ENCODE measurements around the gene GPRC5C. TPM values are rescaled to one million over a fixed set of nuclear protein-coding genes. Genes with fewer than 3 reads are reported as not detected.

Gene GPRC5C
- total and polyA plus RNA-seq, 2 of the 13 experiments (the other 11 are each of a cell fraction or from before 2014, with no cell fraction given) = 85.6 to 300 TPM

DNA sequence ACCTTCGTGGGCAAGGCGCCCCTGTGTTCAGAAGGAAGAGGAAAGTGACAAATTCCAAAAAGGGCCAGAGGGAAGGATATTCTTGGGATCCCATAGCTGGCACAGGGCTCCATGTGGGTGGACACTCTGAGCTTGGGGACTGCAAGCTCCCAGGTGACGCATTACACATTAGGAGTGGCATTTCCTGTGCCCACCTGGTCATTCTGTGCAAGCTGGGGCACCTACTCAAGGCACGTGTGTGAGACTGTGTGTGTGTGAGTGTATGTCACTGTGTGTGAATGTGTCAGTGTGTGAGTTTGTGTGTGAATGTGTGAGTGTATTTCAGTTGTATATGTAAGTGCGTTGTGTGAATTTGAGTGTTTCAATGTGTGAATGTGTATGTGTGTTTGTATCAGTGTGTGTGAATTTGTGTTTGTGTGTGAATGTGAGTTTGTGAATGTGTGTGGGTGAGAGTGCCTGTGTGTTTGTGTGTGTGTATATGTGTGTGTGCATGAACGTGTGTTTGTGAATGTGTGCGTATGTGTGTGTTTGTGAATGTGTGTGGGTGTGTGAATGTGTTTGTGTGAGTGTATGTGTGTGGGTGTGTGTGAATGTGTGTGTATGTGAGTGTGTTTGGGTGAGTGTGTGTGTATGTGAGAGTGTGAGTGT is 33.0 kb downstream of the GPRC5C start (continued):
- TF ChIP-seq PRDM15 (CRISPR knock-in tag; IDR thresholded peaks at IDR 0.05) (no peak), NONO (IDR thresholded peaks at IDR 0.05) (peak; percentile 89; the same call in 1 of the 2 replicates), NONO (CRISPR knock-in tag; conservative IDR thresholded peaks at IDR 0.05) (no peak), IKZF1 (IDR thresholded peaks at IDR 0.05) (peak; percentile 99), CREB1 (IDR thresholded peaks at IDR 0.05) (peak; percentile 3; the same call in 1 of the 2 replicates), CREB1 (CRISPR knock-in tag; IDR thresholded peaks at IDR 0.05) (no peak), ATM (IDR thresholded peaks at IDR 0.05; ENCODE audit: borderline replicate concordance) (peak; percentile 32; the same call in 1 of the 2 replicates), ZNF781 (CRISPR knock-in tag; IDR thresholded peaks at IDR 0.05; ENCODE audit: borderline replicate concordance, not compliant biosample characterization) (no peak), NFYB (CRISPR knock-in tag; IDR thresholded peaks at IDR 0.05) (no peak), FOXK2 (IDR thresholded peaks at IDR 0.05) (peak; percentile 53; the same call in 1 of the 2 replicates)
- TF ChIP-seq, protein P1, sequence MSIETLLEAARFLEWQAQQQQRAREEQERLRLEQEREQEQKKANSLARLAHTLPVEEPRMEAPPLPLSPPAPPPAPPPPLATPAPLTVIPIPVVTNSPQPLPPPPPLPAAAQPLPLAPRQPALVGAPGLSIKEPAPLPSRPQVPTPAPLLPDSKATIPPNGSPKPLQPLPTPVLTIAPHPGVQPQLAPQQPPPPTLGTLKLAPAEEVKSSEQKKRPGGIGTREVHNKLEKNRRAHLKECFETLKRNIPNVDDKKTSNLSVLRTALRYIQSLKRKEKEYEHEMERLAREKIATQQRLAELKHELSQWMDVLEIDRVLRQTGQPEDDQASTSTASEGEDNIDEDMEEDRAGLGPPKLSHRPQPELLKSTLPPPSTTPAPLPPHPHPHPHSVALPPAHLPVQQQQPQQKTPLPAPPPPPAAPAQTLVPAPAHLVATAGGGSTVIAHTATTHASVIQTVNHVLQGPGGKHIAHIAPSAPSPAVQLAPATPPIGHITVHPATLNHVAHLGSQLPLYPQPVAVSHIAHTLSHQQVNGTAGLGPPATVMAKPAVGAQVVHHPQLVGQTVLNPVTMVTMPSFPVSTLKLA (IDR thresholded peaks at IDR 0.05) = 0 out of 2 replicates have a peak, but pooled peaks have one; percentile 8
- TF ChIP-seq, protein P2, sequence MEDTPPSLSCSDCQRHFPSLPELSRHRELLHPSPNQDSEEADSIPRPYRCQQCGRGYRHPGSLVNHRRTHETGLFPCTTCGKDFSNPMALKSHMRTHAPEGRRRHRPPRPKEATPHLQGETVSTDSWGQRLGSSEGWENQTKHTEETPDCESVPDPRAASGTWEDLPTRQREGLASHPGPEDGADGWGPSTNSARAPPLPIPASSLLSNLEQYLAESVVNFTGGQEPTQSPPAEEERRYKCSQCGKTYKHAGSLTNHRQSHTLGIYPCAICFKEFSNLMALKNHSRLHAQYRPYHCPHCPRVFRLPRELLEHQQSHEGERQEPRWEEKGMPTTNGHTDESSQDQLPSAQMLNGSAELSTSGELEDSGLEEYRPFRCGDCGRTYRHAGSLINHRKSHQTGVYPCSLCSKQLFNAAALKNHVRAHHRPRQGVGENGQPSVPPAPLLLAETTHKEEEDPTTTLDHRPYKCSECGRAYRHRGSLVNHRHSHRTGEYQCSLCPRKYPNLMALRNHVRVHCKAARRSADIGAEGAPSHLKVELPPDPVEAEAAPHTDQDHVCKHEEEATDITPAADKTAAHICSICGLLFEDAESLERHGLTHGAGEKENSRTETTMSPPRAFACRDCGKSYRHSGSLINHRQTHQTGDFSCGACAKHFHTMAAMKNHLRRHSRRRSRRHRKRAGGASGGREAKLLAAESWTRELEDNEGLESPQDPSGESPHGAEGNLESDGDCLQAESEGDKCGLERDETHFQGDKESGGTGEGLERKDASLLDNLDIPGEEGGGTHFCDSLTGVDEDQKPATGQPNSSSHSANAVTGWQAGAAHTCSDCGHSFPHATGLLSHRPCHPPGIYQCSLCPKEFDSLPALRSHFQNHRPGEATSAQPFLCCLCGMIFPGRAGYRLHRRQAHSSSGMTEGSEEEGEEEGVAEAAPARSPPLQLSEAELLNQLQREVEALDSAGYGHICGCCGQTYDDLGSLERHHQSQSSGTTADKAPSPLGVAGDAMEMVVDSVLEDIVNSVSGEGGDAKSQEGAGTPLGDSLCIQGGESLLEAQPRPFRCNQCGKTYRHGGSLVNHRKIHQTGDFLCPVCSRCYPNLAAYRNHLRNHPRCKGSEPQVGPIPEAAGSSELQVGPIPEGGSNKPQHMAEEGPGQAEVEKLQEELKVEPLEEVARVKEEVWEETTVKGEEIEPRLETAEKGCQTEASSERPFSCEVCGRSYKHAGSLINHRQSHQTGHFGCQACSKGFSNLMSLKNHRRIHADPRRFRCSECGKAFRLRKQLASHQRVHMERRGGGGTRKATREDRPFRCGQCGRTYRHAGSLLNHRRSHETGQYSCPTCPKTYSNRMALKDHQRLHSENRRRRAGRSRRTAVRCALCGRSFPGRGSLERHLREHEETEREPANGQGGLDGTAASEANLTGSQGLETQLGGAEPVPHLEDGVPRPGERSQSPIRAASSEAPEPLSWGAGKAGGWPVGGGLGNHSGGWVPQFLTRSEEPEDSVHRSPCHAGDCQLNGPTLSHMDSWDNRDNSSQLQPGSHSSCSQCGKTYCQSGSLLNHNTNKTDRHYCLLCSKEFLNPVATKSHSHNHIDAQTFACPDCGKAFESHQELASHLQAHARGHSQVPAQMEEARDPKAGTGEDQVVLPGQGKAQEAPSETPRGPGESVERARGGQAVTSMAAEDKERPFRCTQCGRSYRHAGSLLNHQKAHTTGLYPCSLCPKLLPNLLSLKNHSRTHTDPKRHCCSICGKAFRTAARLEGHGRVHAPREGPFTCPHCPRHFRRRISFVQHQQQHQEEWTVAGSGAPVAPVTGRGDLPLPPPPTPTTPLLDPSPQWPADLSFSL (CRISPR knock-in tag; IDR thresholded peaks at IDR 0.05) = peak; percentile 86; the same call in 1 of the 2 replicates

Measured in HepG2 (cell line).